LNCAP (cell line): ENCODE data around the gene SUFU.

Experiments
- TF ChIP-seq, protein P1 (sequence below): fragments of 450-650 bp; IDR thresholded peaks from 2 replicates; pipeline ENCODE4 v1.5.1; 2017; ENCODE audit warnings: mild to moderate bottlenecking

The SUFU gene

DNA sequence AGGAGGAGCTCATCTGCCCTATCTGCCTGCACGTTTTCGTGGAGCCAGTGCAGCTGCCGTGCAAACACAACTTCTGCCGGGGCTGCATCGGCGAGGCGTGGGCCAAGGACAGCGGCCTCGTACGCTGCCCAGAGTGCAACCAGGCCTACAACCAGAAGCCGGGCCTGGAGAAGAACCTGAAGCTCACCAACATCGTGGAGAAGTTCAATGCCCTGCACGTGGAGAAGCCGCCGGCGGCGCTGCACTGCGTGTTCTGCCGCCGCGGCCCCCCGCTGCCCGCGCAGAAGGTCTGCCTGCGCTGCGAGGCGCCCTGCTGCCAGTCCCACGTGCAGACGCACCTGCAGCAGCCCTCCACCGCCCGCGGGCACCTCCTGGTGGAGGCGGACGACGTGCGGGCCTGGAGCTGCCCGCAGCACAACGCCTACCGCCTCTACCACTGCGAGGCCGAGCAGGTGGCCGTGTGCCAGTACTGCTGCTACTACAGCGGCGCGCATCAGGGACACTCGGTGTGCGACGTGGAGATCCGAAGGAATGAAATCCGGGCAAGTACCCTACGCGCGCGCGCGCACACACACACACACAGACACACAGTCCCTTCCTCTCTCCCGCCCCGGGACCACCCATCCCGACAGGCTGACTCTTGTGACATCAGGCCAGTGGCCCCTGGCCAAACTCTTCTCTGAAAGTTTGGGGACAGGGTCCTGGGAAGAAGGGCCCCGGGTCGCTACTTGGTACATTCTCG lies 141.0 kb downstream of the SUFU start:
- TF ChIP-seq, protein P1, sequence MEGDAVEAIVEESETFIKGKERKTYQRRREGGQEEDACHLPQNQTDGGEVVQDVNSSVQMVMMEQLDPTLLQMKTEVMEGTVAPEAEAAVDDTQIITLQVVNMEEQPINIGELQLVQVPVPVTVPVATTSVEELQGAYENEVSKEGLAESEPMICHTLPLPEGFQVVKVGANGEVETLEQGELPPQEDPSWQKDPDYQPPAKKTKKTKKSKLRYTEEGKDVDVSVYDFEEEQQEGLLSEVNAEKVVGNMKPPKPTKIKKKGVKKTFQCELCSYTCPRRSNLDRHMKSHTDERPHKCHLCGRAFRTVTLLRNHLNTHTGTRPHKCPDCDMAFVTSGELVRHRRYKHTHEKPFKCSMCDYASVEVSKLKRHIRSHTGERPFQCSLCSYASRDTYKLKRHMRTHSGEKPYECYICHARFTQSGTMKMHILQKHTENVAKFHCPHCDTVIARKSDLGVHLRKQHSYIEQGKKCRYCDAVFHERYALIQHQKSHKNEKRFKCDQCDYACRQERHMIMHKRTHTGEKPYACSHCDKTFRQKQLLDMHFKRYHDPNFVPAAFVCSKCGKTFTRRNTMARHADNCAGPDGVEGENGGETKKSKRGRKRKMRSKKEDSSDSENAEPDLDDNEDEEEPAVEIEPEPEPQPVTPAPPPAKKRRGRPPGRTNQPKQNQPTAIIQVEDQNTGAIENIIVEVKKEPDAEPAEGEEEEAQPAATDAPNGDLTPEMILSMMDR, result peak; percentile 71

DNA sequence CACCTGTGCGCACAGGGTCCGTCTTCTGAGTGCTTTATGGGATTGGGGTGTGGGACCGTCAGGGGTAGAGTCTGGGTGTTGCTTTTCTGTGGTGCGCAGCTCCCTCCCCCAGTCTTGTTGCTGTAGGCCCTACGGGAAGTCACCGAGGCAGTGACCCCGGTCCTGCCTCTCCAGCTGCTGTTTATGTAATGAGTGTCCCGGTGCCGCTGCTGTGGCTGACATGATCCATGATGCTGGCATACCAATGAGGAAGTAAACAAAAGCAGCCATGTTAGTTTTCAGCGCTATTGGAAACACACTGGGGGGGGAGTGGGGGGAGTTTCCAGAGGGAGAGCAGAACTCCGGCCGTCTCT lies 141.6 kb downstream of the SUFU start:
- TF ChIP-seq, protein P1, result no peak

DNA sequence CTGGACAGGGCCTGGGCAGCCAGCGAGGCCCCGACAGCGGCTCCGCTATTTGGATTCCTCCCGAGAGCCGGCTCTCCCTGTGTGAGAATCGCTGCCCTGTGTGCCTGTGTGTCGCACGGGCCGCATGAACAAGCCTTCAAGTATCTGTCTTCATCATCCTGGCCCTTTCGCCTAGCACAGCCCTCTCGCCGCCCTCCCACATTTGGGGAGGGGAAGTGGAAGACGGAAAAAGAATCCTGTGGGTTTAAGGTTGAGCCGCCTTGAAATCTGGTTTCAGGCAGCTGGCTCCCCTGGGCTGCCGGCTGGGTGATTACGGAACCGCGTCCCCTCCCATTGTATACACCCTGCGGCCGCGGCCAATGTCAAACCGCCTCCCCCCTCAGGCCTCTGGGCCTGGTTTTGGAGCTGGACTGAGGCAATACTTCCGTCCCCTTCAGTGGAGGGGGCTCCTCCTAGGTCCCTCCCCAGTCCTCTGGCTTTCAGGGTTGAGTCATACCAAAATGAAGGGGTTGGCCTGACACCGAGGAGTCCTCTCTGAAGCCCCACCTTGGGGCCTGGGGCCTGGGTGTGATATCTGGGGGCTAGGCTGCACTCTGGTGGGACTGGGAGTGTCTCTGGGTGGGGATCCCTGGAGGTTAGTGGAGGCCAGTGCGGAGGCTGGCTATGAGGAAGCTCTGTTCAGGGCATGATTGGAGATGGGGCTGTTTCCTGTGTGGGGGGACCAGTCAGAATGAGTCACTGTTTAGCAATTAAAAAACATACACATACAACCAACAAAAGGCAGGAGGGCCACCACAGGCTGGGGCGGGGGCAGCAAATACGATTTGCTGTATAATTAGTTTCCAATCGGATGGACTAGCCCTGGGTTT lies 142.2 kb downstream of the SUFU start:
- TF ChIP-seq, protein P1, result no peak

DNA sequence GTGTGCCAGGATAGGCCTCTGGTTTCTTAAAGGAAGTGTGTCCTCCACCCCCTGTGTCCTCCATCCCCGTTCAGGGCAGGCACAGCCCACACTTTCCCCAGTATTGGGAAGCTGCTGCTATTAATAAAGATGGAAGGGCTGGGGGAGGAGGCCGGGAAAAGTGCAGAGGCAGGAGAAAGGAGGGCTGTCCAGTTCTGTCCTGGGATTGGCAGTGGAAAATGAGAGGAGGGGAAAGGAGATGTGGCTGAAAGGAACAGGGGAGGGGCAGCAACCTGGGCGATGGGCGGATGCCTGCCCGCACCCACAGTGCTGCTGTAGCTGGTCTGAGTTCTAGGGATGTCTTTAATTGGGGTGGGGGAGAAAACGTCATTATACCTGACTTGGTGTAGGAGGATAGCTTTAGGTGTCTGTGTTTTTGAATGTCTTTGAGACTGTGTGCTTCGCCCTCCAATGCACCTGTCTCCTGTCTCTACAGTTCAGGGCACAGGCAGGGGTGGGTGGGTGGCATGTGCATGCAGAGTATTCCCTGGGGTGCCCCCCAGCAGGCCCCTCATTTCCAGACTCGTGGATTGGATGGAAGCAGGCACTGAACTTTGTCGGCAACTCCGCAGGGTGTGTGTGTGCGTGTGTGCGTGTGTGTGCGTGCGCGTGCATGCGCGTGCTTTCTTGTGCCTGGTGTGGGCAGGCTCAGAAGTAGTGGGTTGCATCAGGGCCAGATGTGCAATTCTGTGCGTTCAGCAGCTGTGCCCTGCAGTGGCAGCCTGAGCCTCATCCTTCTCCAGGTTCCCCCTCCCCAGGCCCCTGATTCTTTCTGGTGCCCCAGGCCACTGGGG lies 143.1 kb downstream of the SUFU start:
- TF ChIP-seq, protein P1, result no peak

DNA sequence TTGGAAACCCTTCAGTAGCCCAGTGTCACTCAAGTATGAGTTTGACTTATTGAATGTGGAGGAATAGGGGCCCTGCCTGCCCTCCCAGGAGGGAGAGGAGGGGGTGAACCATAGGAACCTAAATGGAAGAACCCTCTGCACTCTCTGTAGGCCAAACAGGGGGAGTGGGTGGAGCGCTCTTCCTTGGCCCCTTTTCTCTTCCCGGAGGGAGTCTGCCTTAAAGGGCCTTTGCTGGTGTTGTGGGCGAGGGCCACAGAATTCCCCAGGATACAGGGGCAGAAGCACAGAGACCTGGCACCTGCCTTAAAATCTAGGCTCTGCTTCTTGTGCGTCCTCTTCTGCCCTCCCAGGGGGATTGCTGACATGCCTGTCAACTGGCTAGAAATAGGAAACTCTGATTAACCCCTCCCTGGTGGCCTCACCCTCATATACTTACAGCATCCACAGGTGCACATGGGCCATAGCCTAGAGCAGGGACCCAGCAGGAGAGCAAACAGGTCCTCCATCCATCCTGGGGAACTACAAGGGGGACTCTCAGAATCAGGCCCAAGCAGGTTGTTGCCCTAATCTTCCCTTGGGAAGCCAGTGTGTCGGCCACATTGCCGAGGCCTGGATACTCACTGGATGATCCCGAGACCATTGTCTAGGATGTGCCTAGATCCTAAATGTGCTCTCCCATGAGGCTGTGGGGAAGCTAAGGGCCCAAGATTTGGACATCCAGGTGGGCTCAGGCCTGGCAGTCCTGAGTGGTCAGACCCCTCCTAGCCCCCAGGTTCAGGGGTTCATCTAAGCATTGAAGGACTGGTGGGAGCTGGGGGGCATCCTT lies 143.9 kb downstream of the SUFU start:
- TF ChIP-seq, protein P1, result no peak

DNA sequence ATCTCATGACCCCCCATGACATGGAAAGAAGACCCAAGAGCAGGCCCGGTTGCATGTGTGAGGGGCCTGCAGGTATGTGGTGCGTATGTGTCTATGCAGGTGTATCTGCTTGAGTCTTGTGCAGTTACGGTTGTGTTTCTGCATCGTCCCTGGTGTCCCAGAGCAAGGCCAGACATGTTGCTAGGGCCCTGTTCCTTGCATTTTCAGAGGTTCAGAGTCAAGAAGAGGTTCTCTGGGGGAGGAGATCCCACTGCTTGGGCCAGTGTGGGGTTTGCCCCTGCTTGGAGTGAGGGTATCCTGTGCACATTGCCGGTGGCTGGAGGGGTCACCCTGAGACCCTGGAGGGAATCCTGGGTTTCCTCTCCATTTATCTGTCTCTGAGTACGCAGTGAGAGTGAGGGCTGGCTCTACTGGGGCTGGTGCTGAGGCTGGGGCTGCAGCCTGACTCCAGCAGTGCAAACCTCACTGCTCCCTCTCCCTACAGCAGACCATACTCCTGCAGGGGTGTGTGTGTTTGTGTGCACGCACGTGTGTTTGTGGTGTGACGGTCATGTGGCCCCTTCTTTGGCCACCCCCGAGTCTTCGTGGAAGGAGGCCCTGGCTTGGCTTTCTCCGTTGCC lies 144.6 kb downstream of the SUFU start:
- TF ChIP-seq, protein P1, result no peak
